WTC11 (cell line): ENCODE results near the gene SLC6A4. TPM values are rescaled to one million over a fixed set of nuclear protein-coding genes. Genes with fewer than 3 reads are reported as not detected.

ENCODE experiments used
- ATAC-seq: fragments of 200-7000 bp; cut with Tn5 transposase; 2 replicates; pipeline ENCODE4 v1.10.0; 2021; ENCODE audit warnings: mild to moderate bottlenecking, moderate library complexity
- CTCF ChIA-PET: fragments of 300-600 bp; sonication (Branson Sonifier 250); formaldehyde crosslinking; loops from one replicate; lab custom pipeline; 2021; ENCODE audit warnings: antibody characterized with exemption; lab: Charles Lee
- POLR2A ChIA-PET: fragments of 350-600 bp; sonication (Branson Sonifier 250); formaldehyde crosslinking; loops from one replicate; lab custom pipeline; 2021; ENCODE audit warnings: antibody characterized with exemption; lab: Charles Lee
- DNase-seq: peaks from one replicate; pipeline ENCODE4 v3.0.0; 2021; ENCODE audit warnings: low spot score
- H3K27ac Mint-ChIP-seq: 2 replicates; pipeline ENCODE4 v1.8.0; 2021; ENCODE audit warnings: mixed read lengths
- H3K27me3 Mint-ChIP-seq: 2 replicates; pipeline ENCODE4 v1.8.0; 2021; ENCODE audit warnings: low read depth, mild to moderate bottlenecking, moderate library complexity, mixed read lengths
- H3K36me3 Mint-ChIP-seq: 2 replicates; pipeline ENCODE4 v1.8.0; 2021; ENCODE audit warnings: mixed read lengths
- H3K4me1 Mint-ChIP-seq: 2 replicates; pipeline ENCODE4 v1.8.0; 2022; ENCODE audit warnings: mixed read lengths
- H3K4me3 Mint-ChIP-seq: 2 replicates; pipeline ENCODE4 v1.8.0; 2021; ENCODE audit warnings: mild to moderate bottlenecking, moderate library complexity, mixed read lengths
- H3K9me3 Mint-ChIP-seq: 2 replicates; pipeline ENCODE4 v1.8.0; 2021; ENCODE audit warnings: mixed read lengths
- ARID4B ChIP-seq: sonication (generic); formaldehyde crosslinking; IDR thresholded peaks from 2 replicates; pipeline ENCODE4 v1.8.0; 2023; ENCODE audit warnings: missing genetic modification reagents, mild to moderate bottlenecking, borderline replicate concordance
- ATF1 ChIP-seq: sonication (generic); formaldehyde crosslinking; IDR thresholded peaks from 2 replicates; pipeline ENCODE4 v1.8.1; 2023; ENCODE audit warnings: mild to moderate bottlenecking, moderate library complexity, missing genetic modification reagents
- E2F1 ChIP-seq: sonication (generic); formaldehyde crosslinking; IDR thresholded peaks from 2 replicates; pipeline ENCODE4 v1.8.0; 2022; ENCODE audit warnings: mild to moderate bottlenecking, missing genetic modification reagents
- E2F4 ChIP-seq: sonication (generic); formaldehyde crosslinking; IDR thresholded peaks from 2 replicates; pipeline ENCODE4 v1.8.1; 2022; ENCODE audit warnings: low read depth, mild to moderate bottlenecking, moderate library complexity, missing genetic modification reagents, borderline replicate concordance
- EMX1 ChIP-seq: fragments of 250-450 bp; sonication (Bioruptor Pico); IDR thresholded peaks from 2 replicates; pipeline ENCODE4 v1.8.0; 2021; ENCODE audit warnings: mild to moderate bottlenecking
- FOXJ3 ChIP-seq: sonication (generic); formaldehyde crosslinking; IDR thresholded peaks from 2 replicates; pipeline ENCODE4 v1.9.0; 2021; ENCODE audit warnings: missing genetic modification reagents, mild to moderate bottlenecking, borderline replicate concordance
- GABPB1 ChIP-seq: sonication (generic); formaldehyde crosslinking; IDR thresholded peaks from 2 replicates; pipeline ENCODE4 v1.8.1; 2023; ENCODE audit warnings: mild to moderate bottlenecking, missing genetic modification reagents
- KAT7 ChIP-seq: sonication (generic); formaldehyde crosslinking; IDR thresholded peaks from 2 replicates; pipeline ENCODE4 v1.8.1; 2023; ENCODE audit warnings: missing genetic modification reagents, mild to moderate bottlenecking, borderline replicate concordance
- MXD4 ChIP-seq: fragments of 250-450 bp; sonication (Bioruptor Pico); IDR thresholded peaks from 2 replicates; pipeline ENCODE4 v1.8.0; 2021; ENCODE audit warnings: mild to moderate bottlenecking, moderate library complexity, borderline replicate concordance
- MYBL2 ChIP-seq: sonication (generic); formaldehyde crosslinking; IDR thresholded peaks from 2 replicates; pipeline ENCODE4 v1.8.1; 2023; ENCODE audit warnings: mild to moderate bottlenecking, moderate library complexity, missing genetic modification reagents
- NFATC4 ChIP-seq: fragments of 250-450 bp; sonication (Bioruptor Pico); IDR thresholded peaks from 2 replicates; pipeline ENCODE4 v1.9.0; 2021; ENCODE audit warnings: mild to moderate bottlenecking
- NR2C2 ChIP-seq: sonication (generic); formaldehyde crosslinking; IDR thresholded peaks from 2 replicates; pipeline ENCODE4 v1.8.0; 2022; ENCODE audit warnings: mild to moderate bottlenecking, missing genetic modification reagents
- NR3C1 ChIP-seq: sonication (generic); formaldehyde crosslinking; conservative IDR thresholded peaks from 2 replicates; pipeline ENCODE4 v1.8.1; 2023; ENCODE audit warnings: low read depth, mild to moderate bottlenecking, missing genetic modification reagents
- OVOL2 ChIP-seq: fragments of 250-450 bp; sonication (Bioruptor Pico); IDR thresholded peaks from 2 replicates; pipeline ENCODE4 v1.9.0; 2021; ENCODE audit warnings: mild to moderate bottlenecking, borderline replicate concordance
- PRDM15 ChIP-seq: sonication (generic); formaldehyde crosslinking; IDR thresholded peaks from 2 replicates; pipeline ENCODE4 v1.8.0; 2022; ENCODE audit warnings: missing genetic modification reagents
- RELA ChIP-seq: sonication (generic); formaldehyde crosslinking; IDR thresholded peaks from 2 replicates; pipeline ENCODE4 v1.8.1; 2022; ENCODE audit warnings: missing genetic modification reagents, mild to moderate bottlenecking, borderline replicate concordance
- TEAD4 ChIP-seq: sonication (generic); formaldehyde crosslinking; IDR thresholded peaks from 2 replicates; pipeline ENCODE4 v1.8.0; 2022; ENCODE audit warnings: mild to moderate bottlenecking, missing genetic modification reagents
- ZNF416 ChIP-seq: fragments of 250-450 bp; sonication (Bioruptor Pico); IDR thresholded peaks from 2 replicates; pipeline ENCODE4 v1.9.0; 2021; ENCODE audit warnings: mild to moderate bottlenecking, inconsistent platforms
- total RNA-seq: library from RNA; stranded (reverse); gene quantifications from 3 replicates; pipeline ENCODE4 v1.2.3, GENCODE V29; 2021
- TF ChIP-seq, protein P1 (sequence below): fragments of 250-450 bp; sonication (Bioruptor Pico); IDR thresholded peaks from 2 replicates; pipeline ENCODE4 v1.8.0; 2021; ENCODE audit warnings: mild to moderate bottlenecking

SLC6A4 gene
- total RNA-seq, 1 experiment from 2014 or later, result 0.13 TPM

DNA sequence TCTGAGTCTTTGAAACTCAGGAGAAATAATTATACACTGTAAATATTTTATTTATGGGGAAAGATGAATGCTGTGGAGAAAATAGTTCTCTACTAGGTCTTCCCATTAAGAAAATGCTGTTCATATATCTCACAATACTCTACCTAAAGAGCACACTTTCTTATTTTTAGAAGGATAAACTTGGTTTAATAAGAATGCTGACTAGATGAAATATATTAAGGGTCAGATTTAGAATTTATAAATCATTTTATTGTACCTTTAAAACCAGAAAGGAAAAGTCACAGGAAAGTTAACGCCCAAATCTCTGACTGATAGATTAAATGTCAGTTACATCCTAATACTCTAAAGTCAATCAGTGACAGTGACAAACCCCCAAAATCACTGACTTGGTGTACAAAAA is 48.7 kb downstream of the SLC6A4 start:
- Mint-ChIP-seq H3K27me3 (no peaks in the 10 kb centered on the region), H3K9me3 (no peaks in the 10 kb centered on the region), H3K4me3 (no peak overlapping the region), H3K36me3 (peaks cover 20% of the 10 kb centered on the region), H3K27ac (no peak overlapping the region), H3K4me1 (no peaks in the 10 kb centered on the region)
- ChIA-PET POLR2A (no interaction called here), CTCF (no interaction called here)
- TF ChIP-seq, protein P1, sequence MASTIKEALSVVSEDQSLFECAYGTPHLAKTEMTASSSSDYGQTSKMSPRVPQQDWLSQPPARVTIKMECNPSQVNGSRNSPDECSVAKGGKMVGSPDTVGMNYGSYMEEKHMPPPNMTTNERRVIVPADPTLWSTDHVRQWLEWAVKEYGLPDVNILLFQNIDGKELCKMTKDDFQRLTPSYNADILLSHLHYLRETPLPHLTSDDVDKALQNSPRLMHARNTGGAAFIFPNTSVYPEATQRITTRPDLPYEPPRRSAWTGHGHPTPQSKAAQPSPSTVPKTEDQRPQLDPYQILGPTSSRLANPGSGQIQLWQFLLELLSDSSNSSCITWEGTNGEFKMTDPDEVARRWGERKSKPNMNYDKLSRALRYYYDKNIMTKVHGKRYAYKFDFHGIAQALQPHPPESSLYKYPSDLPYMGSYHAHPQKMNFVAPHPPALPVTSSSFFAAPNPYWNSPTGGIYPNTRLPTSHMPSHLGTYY, result no peak
- TF ChIP-seq KAT7 (CRISPR knock-in tag), result no peak
- no peak for DNase-seq
- ATAC-seq, result no peak

DNA sequence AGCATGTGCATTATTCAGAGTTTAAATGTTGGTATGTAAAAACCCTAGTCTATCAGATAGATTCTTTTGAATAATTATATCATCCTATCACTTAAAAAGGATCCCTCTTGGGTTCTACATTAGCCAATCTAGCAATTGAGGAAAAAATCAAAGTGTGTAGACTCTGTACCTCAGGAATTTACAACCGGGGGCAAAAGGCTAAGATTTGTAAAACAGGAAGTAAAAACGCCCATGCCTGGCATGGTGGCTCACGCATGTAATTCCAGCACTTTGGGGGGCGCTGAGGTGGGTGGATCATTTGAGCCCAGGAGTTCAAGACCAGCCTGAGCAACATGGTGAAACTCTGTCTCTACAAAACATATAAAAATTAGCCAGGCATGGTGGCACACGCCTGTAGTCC is 58.6 kb downstream of the SLC6A4 start:
- ATAC-seq, result no peak
- Mint-ChIP-seq H3K27ac (no peak overlapping the region), H3K27me3 (no peaks in the 10 kb centered on the region; the same call in 1 of the 2 replicates), H3K9me3 (no peaks in the 10 kb centered on the region), H3K4me3 (no peak overlapping the region), H3K4me1 (no peaks in the 10 kb centered on the region), H3K36me3 (peaks cover 42% of the 10 kb centered on the region)
- ChIA-PET CTCF (interaction anchor here (1.5 kb wide), 1 partner anchor 12 kb away, joined by 3 read pairs; no protein-coding TSS in a partner anchor), POLR2A (no interaction called here)
- no peak for DNase-seq
- no peak for TF ChIP-seq GABPB1 (CRISPR knock-in tag)

DNA sequence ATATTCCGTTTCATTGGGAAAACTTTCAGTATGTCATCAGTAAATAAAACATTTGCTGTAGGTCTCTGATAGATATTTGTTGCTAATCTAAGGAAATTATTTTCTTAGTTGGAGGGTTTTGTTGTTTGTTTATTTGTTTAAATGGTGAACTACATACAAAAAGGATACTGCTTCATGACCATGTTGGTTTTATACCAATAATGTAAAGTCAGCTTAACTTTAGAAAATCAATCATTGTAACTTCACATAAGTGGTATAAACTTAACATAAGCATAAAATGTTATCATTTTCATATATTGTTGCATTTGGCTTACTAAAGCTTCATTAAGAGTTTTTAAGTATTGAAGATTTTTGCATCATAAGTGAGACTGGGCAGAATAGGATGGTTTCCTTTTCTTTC is 60.9 kb downstream of the SLC6A4 start:
- Mint-ChIP-seq H3K36me3 (peaks cover 27% of the 10 kb centered on the region), H3K9me3 (no peaks in the 10 kb centered on the region), H3K4me1 (no peaks in the 10 kb centered on the region), H3K4me3 (no peak overlapping the region), H3K27me3 (no peaks in the 10 kb centered on the region; the same call in 1 of the 2 replicates), H3K27ac (no peak overlapping the region)
- DNase-seq (no peak), ATAC-seq (no peak)
- CTCF ChIA-PET, result no interaction called here
- POLR2A ChIA-PET, result no interaction called here
- TF ChIP-seq MYBL2, result no peak
- TF ChIP-seq EMX1 (CRISPR knock-in tag), result no peak
- TF ChIP-seq PRDM15, result no peak
- TF ChIP-seq OVOL2 (CRISPR knock-in tag), result no peak

DNA sequence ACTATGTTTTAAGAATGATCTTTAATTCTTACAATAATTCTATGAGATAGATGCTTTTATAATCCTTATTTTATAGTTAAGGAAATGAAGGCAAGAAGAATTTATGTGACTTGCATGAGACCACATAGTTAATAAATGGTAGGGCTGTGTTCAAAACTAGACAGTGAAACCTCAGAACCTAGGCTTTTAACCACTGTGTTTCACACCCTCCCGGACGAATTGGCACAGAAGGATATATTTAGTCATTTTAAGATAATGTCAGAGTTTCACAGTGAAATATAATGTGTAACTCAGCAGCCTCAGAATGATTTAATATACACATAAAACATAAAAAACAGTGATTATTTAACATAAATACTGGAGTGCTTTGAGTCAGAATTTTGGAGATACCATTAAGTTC is 61.8 kb downstream of the SLC6A4 start:
- H3K27ac Mint-ChIP-seq, result no peak overlapping the region
- no peaks in the 10 kb centered on the region for H3K4me1 Mint-ChIP-seq
- peaks cover 21% of the 10 kb centered on the region for H3K36me3 Mint-ChIP-seq
- DNase-seq, result no peak
- no peaks in the 10 kb centered on the region for H3K9me3 Mint-ChIP-seq
- no peak overlapping the region for H3K4me3 Mint-ChIP-seq
- no peak for ATAC-seq
- H3K27me3 Mint-ChIP-seq, result no peaks in the 10 kb centered on the region
- ChIA-PET CTCF (no interaction called here), POLR2A (no interaction called here)
- no peak for TF ChIP-seq NFATC4 (CRISPR knock-in tag)
- no peak for TF ChIP-seq NR2C2 (CRISPR knock-in tag)
- no peak for TF ChIP-seq ARID4B (CRISPR knock-in tag)
- TF ChIP-seq MXD4 (CRISPR knock-in tag), result no peak
- TF ChIP-seq ATF1 (CRISPR knock-in tag), result no peak
- TF ChIP-seq ZNF416 (CRISPR knock-in tag), result no peak
- TF ChIP-seq E2F4 (CRISPR knock-in tag), result no peak
- no peak for TF ChIP-seq RELA
- TF ChIP-seq E2F1 (CRISPR knock-in tag), result no peak
- no peak for TF ChIP-seq FOXJ3 (CRISPR knock-in tag)
- no peak for TF ChIP-seq NR3C1 (CRISPR knock-in tag)
- no peak for TF ChIP-seq TEAD4 (CRISPR knock-in tag)
